Endothelial cell of umbilical vein (primary cell): Measurements from ENCODE around the gene KPTN. TPM values are rescaled to one million over a fixed set of nuclear protein-coding genes. Genes with fewer than 3 reads are reported as not detected.

ENCODE experiments used
- BruUV-seq: library from RNA; stranded (reverse); fragments of 400-500 nt; replicated peaks from 2 replicates; lab custom pipeline; 2021; lab: Mats Ljungman, UMichigan
- CTCF ChIA-PET: fragments of 300-600, 350-600 bp; sonication (Branson Sonifier 250); formaldehyde crosslinking; loops from one replicate; lab custom pipeline; 2021; ENCODE audit warnings: antibody characterized with exemption, inconsistent platforms; lab: Charles Lee
- POLR2A ChIA-PET: fragments of 300-600, 350-600 bp; sonication (Branson Sonifier 250); formaldehyde crosslinking; loops from one replicate; lab custom pipeline; 2021; ENCODE audit warnings: antibody characterized with exemption, inconsistent platforms; lab: Charles Lee
- DNase-seq: peaks from one replicate; pipeline ENCODE4 v3.0.0-alpha.2; 2011; ENCODE audit warnings: low read depth, low spot score
- FAIRE-seq: peaks from 2 replicates; lab custom pipeline; 2011; peaks lifted over from hg19 to GRCh38; lab: Jason Lieb, UNC
- H2AFZ ChIP-seq: 2 replicates; pipeline ENCODE4 v1.6.0; 2012; ENCODE audit warnings: low read depth, low read length, control low read depth, inconsistent platforms
- H3K27ac ChIP-seq: 2 replicates; pipeline ENCODE4 v1.5.1; 2011; ENCODE audit warnings: low read depth, mild to moderate bottlenecking, control low read depth, low read length, moderate library complexity; ENCODE audit not compliant: insufficient read depth
- H3K27me3 ChIP-seq, 2 experiments: 2 replicates each; pipeline versions ENCODE4 v1.6.0 to v1.6.1; 2011; ENCODE audit warnings: low read length in 2 of 2, mixed read lengths in 1 of 2; ENCODE audit not compliant: control insufficient read depth in 2 of 2, insufficient read depth in 2 of 2
- H3K36me3 ChIP-seq, 2 experiments: 2 replicates in 1 of 2; 3 replicates in 1 of 2; pipeline ENCODE4 v1.5.1; 2011; ENCODE audit warnings: low read length in 2 of 2, mild to moderate bottlenecking in 1 of 2, moderate library complexity in 1 of 2; ENCODE audit not compliant: control insufficient read depth in 2 of 2, insufficient read depth in 2 of 2; ENCODE audit errors: extremely low read depth in 1 of 2
- H3K4me1 ChIP-seq: 3 replicates; pipeline ENCODE4 v1.5.1; 2011; ENCODE audit warnings: mild to moderate bottlenecking, low read length; ENCODE audit not compliant: control insufficient read depth, insufficient read depth; ENCODE audit errors: extremely low read depth
- H3K4me2 ChIP-seq: 2 replicates; pipeline ENCODE4 v1.6.1; 2011; ENCODE audit warnings: low read length, control low read depth, mixed read lengths; ENCODE audit not compliant: insufficient read depth
- H3K4me3 ChIP-seq, 3 experiments: fragments of 200-600 bp in 1 of 3; sonication (generic), shearing (Covaris generic) in 1 of 3; replicated peaks in 1 of 3; 2 replicates each; pipeline ENCODE4 v1.5.1; 2011 to 2016; ENCODE audit warnings: control low read depth in 3 of 3, low read length in 3 of 3, mild to moderate bottlenecking in 2 of 3, inconsistent platforms in 1 of 3, low read depth in 1 of 3, moderate library complexity in 1 of 3; ENCODE audit not compliant: insufficient read depth in 1 of 3
- H3K79me2 ChIP-seq: 2 replicates; pipeline ENCODE4 v1.6.0; 2012; ENCODE audit warnings: low read length, inconsistent platforms; ENCODE audit not compliant: control insufficient read depth, insufficient read depth
- H3K9ac ChIP-seq: replicated peaks from 2 replicates; pipeline ENCODE3; 2011; ENCODE audit warnings: low read length, control low read depth; ENCODE audit not compliant: insufficient read depth; ENCODE audit errors: extremely low read depth
- H3K9me1 ChIP-seq: replicated peaks from 3 replicates; pipeline ENCODE4 v1.6.0; 2011; ENCODE audit warnings: mild to moderate bottlenecking, low read length; ENCODE audit not compliant: control insufficient read depth, insufficient read depth; ENCODE audit errors: extremely low read depth
- H3K9me3 ChIP-seq: replicated peaks from 2 replicates; pipeline ENCODE4 v1.5.1; 2012; ENCODE audit warnings: low read length, inconsistent platforms; ENCODE audit not compliant: control insufficient read depth, insufficient read depth
- H4K20me1 ChIP-seq: replicated peaks from 2 replicates; pipeline ENCODE3; 2011; ENCODE audit warnings: mild to moderate bottlenecking, low read length; ENCODE audit not compliant: control insufficient read depth, insufficient read depth; ENCODE audit errors: extremely low read depth
- EZH2 ChIP-seq: IDR thresholded peaks from 2 replicates; pipeline ENCODE4 v1.6.1; 2012; ENCODE audit warnings: borderline replicate concordance, low read depth, mild to moderate bottlenecking, moderate library complexity, low read length, inconsistent platforms; ENCODE audit not compliant: severe bottlenecking
- FOS ChIP-seq: IDR thresholded peaks from 2 replicates; pipeline ENCODE4 v1.6.1; 2011; ENCODE audit warnings: mild to moderate bottlenecking, low read length, moderate library complexity, borderline replicate concordance; ENCODE audit not compliant: insufficient read depth
- GATA2 ChIP-seq: IDR thresholded peaks from 2 replicates; pipeline ENCODE4 v1.7.0; 2011; ENCODE audit warnings: low read depth, mild to moderate bottlenecking, moderate library complexity, mixed read lengths, low read length; ENCODE audit not compliant: insufficient read length, insufficient read depth
- JUN ChIP-seq: IDR thresholded peaks from 2 replicates; pipeline ENCODE4 v1.6.1; 2011; ENCODE audit warnings: borderline replicate concordance, low read depth; ENCODE audit not compliant: insufficient read length, insufficient read depth
- MYC ChIP-seq: IDR thresholded peaks from one replicate; pipeline ENCODE4 v1.6.1; 2011; ENCODE audit warnings: mild to moderate bottlenecking, low read depth, low read length
- POLR2A ChIP-seq: IDR thresholded peaks from 2 replicates; pipeline ENCODE4 v1.6.1; 2012; ENCODE audit warnings: low read depth, mild to moderate bottlenecking, control low read depth, low read length
- POLR2AphosphoS5 ChIP-seq: IDR thresholded peaks from 2 replicates; pipeline ENCODE4 v1.6.1; 2012; ENCODE audit warnings: low read depth, mild to moderate bottlenecking, control low read depth, low read length, moderate library complexity; ENCODE audit not compliant: insufficient read depth
- dilution Hi-C: fragments of 300-500 bp; cut with MboI; formaldehyde crosslinking; loops from one replicate; pipeline ENCODE4 v1.15.0; 2019; ENCODE audit warnings: low sequenced_read_pairs; ENCODE audit not compliant: extremely low pct_ligation_motif_present
- intact Hi-C: fragments of 100-400 bp; cut with micrococcal nuclease; formaldehyde crosslinking; loops from one replicate; pipeline ENCODE4 v1.10.0; 2022
- polyA plus RNA-seq, 4 experiments: library from polyadenylated mRNA; depleted of rRNA in 3 of 4; stranded (reverse) in 3 of 4; unstranded in 1 of 4; fragments of >200 nt; gene quantifications; 2 replicates each; pipeline versions ENCODE4 v1.2.1 to v1.2.3, GENCODE V29; 2011 to 2012; ENCODE audit warnings: missing spikeins in 1 of 4
- total RNA-seq: library from RNA; stranded (reverse); gene quantifications from 2 replicates; pipeline ENCODE4 v1.2.3, GENCODE V29; 2021
- TF ChIP-seq, protein P1 (sequence below), 2 donors: IDR thresholded peaks; 1 replicate in 1 of 2; 2 replicates in 1 of 2; pipeline ENCODE4 v1.5.1; 2011; ENCODE audit warnings: low read length in 2 of 2, mild to moderate bottlenecking in 2 of 2, moderate library complexity in 2 of 2, control low read depth in 1 of 2, inconsistent platforms in 1 of 2, low read depth in 1 of 2; ENCODE audit not compliant: insufficient read depth in 1 of 2; ENCODE audit errors: extremely low read depth in 1 of 2
- TF ChIP-seq, protein P2 (sequence below): IDR thresholded peaks from 2 replicates; pipeline ENCODE4 v1.6.1; 2011; ENCODE audit not compliant: insufficient read depth, insufficient read length

KPTN gene
- total and polyA plus RNA-seq, 2 donors (not counting 3 experiments of a cell fraction or from before 2014, with no cell fraction given): 14.7 to 15.5 TPM

DNA sequence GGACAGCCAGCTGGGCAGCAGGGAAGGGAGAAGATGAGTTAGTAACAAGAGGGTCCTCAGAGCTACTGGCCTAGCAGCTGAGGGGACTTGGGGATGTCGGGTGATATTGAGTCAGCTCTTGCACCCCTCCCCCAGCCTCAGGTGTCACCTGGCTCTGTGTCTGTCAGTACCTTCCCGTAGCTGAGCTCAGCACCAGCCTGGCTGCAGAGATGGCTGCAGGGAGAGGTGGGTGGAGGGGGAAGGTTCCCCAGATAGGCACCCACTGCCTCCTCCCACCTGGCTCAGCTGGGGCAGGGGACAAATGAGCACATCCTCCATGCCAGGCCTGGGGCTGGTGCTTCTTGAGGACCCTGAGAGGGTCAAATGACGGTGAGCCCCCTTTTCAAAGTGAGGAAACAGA lies 6.8 kb upstream of the KPTN start:
- Histone ChIP-seq H3K4me1 (no peaks in the 10 kb centered on the region), H3K4me3 (no peak overlapping the region), H3K9ac (no peak overlapping the region), H4K20me1 (no peaks in the 10 kb centered on the region), H3K27ac (no peak overlapping the region), H2AFZ (no peak overlapping the region), H3K4me2 (no peak overlapping the region), H3K79me2 (no peaks in the 10 kb centered on the region), H3K36me3 (peaks cover 0 to 29% of the 10 kb centered on the region in 2 experiments), H3K9me3 (no peaks in the 10 kb centered on the region), H3K27me3 (no peaks in the 10 kb centered on the region), H3K9me1 (no peaks in the 10 kb centered on the region)
- ChIA-PET POLR2A (no interaction called here), CTCF (interaction anchor here (1.3 kb wide), 1 partner anchor 54 kb away, joined by 3 read pairs; no protein-coding TSS in a partner anchor)
- no TSS peak for BruUV-seq
- TF ChIP-seq FOS: no peak
- TF ChIP-seq, protein P1, sequence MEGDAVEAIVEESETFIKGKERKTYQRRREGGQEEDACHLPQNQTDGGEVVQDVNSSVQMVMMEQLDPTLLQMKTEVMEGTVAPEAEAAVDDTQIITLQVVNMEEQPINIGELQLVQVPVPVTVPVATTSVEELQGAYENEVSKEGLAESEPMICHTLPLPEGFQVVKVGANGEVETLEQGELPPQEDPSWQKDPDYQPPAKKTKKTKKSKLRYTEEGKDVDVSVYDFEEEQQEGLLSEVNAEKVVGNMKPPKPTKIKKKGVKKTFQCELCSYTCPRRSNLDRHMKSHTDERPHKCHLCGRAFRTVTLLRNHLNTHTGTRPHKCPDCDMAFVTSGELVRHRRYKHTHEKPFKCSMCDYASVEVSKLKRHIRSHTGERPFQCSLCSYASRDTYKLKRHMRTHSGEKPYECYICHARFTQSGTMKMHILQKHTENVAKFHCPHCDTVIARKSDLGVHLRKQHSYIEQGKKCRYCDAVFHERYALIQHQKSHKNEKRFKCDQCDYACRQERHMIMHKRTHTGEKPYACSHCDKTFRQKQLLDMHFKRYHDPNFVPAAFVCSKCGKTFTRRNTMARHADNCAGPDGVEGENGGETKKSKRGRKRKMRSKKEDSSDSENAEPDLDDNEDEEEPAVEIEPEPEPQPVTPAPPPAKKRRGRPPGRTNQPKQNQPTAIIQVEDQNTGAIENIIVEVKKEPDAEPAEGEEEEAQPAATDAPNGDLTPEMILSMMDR (IDR thresholded peaks at IDR 0.05; ENCODE audit: extremely low read depth in 1 of 2, insufficient read depth in 1 of 2, low read depth in 1 of 2, low read length in 2 of 2): no peak
- TF ChIP-seq POLR2AphosphoS5: no peak
- no peak for TF ChIP-seq MYC
- TF ChIP-seq, protein P2, sequence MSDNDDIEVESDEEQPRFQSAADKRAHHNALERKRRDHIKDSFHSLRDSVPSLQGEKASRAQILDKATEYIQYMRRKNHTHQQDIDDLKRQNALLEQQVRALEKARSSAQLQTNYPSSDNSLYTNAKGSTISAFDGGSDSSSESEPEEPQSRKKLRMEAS: no peak
- no peak for TF ChIP-seq EZH2
- TF ChIP-seq GATA2: no peak
- TF ChIP-seq POLR2A: no peak
- TF ChIP-seq JUN: no peak
- intact Hi-C loops (no loop called here), dilution Hi-C loops (no loop called here)
- DNase-seq (no peak), FAIRE-seq (no peak)
